Suprapubic skin (tissue), 4 donors: Measurements from ENCODE around the gene DOCK6.

Experiments
- POLR2A ChIP-seq, 2 donors: fragments of 450-650 bp; IDR thresholded peaks; one replicate each; pipeline ENCODE4 v1.6.1; 2017; ENCODE audit warnings: antibody characterized with exemption in 2 of 2, mild to moderate bottlenecking in 2 of 2, moderate library complexity in 2 of 2
- POLR2AphosphoS5 ChIP-seq, 3 donors: sonication (generic); formaldehyde crosslinking; IDR thresholded peaks; one replicate each; pipeline ENCODE4 v1.6.1; 2017; ENCODE audit warnings: antibody characterized with exemption in 3 of 3
- TF ChIP-seq, protein P1 (sequence below), 2 donors: fragments of 200-600 bp in 1 of 2; fragments of 450-650 bp in 1 of 2; sonication (generic) in 1 of 2; IDR thresholded peaks; one replicate each; pipeline ENCODE4 v1.5.1; 2016 to 2019; ENCODE audit warnings: antibody characterized with exemption in 2 of 2, mild to moderate bottlenecking in 1 of 2, moderate library complexity in 1 of 2

DNA sequence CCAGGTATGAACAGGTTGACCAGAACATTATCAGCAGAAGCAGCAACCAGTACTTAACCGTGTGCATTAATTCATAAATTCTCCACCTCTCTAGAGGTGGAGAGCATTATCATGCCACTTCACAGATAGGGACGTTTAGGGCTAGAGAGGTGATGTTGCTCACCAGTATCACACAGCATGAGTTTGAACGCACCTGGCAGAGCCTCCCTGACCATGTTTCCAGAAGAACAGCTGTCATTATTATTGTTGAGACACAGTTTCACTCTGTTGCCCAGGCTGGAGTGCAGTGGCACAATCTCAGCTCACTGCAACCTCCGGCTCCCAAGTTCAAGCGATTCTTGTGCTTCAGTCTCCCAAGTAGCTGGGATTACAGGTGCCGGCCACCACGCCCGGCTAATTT lies 71.8 kb downstream of the DOCK6 start:
- TF ChIP-seq, protein P1, sequence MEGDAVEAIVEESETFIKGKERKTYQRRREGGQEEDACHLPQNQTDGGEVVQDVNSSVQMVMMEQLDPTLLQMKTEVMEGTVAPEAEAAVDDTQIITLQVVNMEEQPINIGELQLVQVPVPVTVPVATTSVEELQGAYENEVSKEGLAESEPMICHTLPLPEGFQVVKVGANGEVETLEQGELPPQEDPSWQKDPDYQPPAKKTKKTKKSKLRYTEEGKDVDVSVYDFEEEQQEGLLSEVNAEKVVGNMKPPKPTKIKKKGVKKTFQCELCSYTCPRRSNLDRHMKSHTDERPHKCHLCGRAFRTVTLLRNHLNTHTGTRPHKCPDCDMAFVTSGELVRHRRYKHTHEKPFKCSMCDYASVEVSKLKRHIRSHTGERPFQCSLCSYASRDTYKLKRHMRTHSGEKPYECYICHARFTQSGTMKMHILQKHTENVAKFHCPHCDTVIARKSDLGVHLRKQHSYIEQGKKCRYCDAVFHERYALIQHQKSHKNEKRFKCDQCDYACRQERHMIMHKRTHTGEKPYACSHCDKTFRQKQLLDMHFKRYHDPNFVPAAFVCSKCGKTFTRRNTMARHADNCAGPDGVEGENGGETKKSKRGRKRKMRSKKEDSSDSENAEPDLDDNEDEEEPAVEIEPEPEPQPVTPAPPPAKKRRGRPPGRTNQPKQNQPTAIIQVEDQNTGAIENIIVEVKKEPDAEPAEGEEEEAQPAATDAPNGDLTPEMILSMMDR (IDR thresholded peaks at IDR 0.05), result no peak
- TF ChIP-seq POLR2A (IDR thresholded peaks at IDR 0.05) (no peak), POLR2AphosphoS5 (IDR thresholded peaks at IDR 0.05) (no peak)
